Mucosa of stomach (tissue), 1 donor: Measurements from ENCODE around the gene HSD17B2.

ENCODE experiments used
- H3K27me3 ChIP-seq: one replicate; pipeline ENCODE4 v1.7.0; 2013; ENCODE audit warnings: mild to moderate bottlenecking, low read length; ENCODE audit not compliant: control insufficient read depth, insufficient read depth
- H3K36me3 ChIP-seq: one replicate; pipeline ENCODE4 v1.7.0; 2013; ENCODE audit warnings: low read length; ENCODE audit not compliant: control insufficient read depth, insufficient read depth
- H3K4me1 ChIP-seq: one replicate; pipeline ENCODE4 v1.7.0; 2013; ENCODE audit warnings: mild to moderate bottlenecking, low read length; ENCODE audit not compliant: control insufficient read depth, insufficient read depth
- H3K4me3 ChIP-seq: one replicate; pipeline ENCODE4 v1.7.0; 2013; ENCODE audit warnings: low read length
- H3K9ac ChIP-seq: one replicate; pipeline ENCODE4 v1.7.0; 2013; ENCODE audit warnings: mild to moderate bottlenecking, low read length, moderate library complexity
- H3K9me3 ChIP-seq: one replicate; pipeline ENCODE4 v1.7.0; 2013; ENCODE audit warnings: mild to moderate bottlenecking, low read length, moderate library complexity; ENCODE audit not compliant: control insufficient read depth
- donor health status: Pancreatic carcinoma.

The HSD17B2 gene

DNA sequence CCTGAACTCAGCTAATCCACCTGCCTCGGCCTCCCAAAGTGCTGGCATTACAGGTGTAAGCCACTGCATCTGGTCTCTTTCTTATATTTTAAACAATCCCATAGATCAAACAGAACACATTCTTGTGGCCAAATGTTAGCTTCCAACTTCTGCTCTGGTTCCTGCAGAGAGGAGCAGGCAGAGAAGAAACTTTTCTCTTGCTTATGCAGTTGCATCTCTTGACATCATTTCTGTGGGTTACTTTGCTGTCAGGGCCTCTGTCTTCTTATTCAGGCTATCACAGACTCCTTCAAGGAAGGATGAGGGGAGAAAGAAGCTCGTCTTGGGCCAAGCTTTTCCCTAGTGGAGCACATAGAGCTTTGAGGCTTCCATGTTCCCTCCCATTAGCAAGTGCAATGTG lies 7.8 kb downstream of the HSD17B2 start:
- Histone ChIP-seq H3K36me3 (no peaks in the 10 kb centered on the region), H3K4me3 (no peak overlapping the region), H3K4me1 (peaks cover 18% of the 10 kb centered on the region), H3K27me3 (no peaks in the 10 kb centered on the region), H3K9me3 (no peaks in the 10 kb centered on the region), H3K9ac (no peak overlapping the region)

- peaks cover 22% of the 10 kb centered on the region for H3K4me1 ChIP-seq
- no peaks in the 10 kb centered on the region for H3K9me3 ChIP-seq
- H3K9ac ChIP-seq, result no peak overlapping the region
- no peaks in the 10 kb centered on the region for H3K36me3 ChIP-seq
- H3K27me3 ChIP-seq, result no peaks in the 10 kb centered on the region
- no peak overlapping the region for H3K4me3 ChIP-seq
These were observed 8.9 kb downstream of the HSD17B2 start for GRCh38 chr16:82043680-82044584.

DNA sequence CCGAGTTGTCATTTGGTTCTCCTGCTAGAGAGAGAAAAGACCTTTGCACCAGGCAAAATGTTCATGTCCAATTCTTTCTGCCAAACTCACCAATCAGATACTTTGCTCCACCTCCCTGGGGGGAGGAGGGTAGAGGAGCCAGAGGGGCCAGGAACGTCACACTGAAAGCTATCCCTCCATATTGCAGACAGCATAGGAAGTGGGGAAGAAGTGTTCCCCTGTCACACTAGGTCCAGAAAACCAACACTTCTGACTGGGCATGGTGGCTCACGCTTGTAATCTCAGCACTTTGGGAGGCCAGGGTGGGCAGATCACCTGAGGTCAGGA lies 9.5 kb downstream of the HSD17B2 start:
- H3K27me3 ChIP-seq, result no peaks in the 10 kb centered on the region
- no peak overlapping the region for H3K9ac ChIP-seq
- H3K4me1 ChIP-seq, result peaks cover 28% of the 10 kb centered on the region
- H3K4me3 ChIP-seq, result no peak overlapping the region
- H3K9me3 ChIP-seq, result no peaks in the 10 kb centered on the region
- no peaks in the 10 kb centered on the region for H3K36me3 ChIP-seq

- Histone ChIP-seq H3K4me3 (no peak overlapping the region), H3K9ac (no peak overlapping the region), H3K36me3 (no peaks in the 10 kb centered on the region), H3K9me3 (no peaks in the 10 kb centered on the region), H3K27me3 (no peaks in the 10 kb centered on the region), H3K4me1 (peaks cover 37% of the 10 kb centered on the region)
These were observed 10.4 kb downstream of the HSD17B2 start for GRCh38 chr16:82045465-82045864.

GRCh38 chr16:82046541-82046940 lies 11.5 kb downstream of the HSD17B2 start:
- no peaks in the 10 kb centered on the region for H3K9me3 ChIP-seq
- H3K36me3 ChIP-seq, result no peaks in the 10 kb centered on the region
- peaks cover 46% of the 10 kb centered on the region for H3K4me1 ChIP-seq
- H3K27me3 ChIP-seq, result no peaks in the 10 kb centered on the region
- no peak overlapping the region for H3K4me3 ChIP-seq
- no peak overlapping the region for H3K9ac ChIP-seq

DNA sequence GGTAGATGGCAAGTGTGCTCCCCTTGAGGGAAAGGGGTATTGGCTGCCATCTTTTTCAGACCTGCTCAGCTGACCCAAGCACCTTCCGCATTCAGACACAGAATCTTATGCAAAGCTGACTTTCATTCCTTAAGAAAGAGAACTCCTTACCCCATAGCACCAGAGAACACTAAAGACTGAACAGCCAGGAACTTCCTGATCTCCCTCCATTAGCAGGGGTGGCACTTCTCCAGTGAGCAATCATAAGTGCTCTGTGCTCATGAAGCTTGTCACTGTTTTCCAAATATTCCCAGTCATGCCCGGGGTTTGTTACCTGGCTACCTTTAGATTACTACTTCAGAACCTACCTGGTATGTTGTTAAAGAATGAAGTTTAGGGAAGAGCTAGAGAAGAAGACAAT lies 11.9 kb downstream of the HSD17B2 start:
- no peaks in the 10 kb centered on the region for H3K36me3 ChIP-seq

DNA sequence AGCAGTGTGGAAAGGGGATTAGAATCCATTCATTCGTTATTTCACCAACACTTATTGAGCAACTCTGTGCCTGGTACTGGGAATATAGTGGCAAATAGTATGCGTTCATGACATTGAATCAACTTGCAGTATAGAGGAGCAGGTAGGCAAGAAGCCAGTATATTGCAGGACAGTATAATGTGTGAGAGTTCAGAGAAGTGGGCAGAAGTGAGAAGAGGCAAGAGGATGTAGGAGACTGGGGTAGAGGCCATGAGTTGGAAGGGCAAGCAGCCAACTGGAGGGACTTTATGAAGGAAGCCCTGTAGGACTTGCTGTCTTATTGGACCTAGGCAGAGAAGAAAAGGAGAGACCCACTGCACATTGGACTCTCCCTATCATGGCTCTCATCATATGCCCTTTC lies 12.3 kb downstream of the HSD17B2 start:
- no peaks in the 10 kb centered on the region for H3K36me3 ChIP-seq
- no peaks in the 10 kb centered on the region for H3K9me3 ChIP-seq
- H3K4me3 ChIP-seq, result no peak overlapping the region
- no peaks in the 10 kb centered on the region for H3K27me3 ChIP-seq
- no peak overlapping the region for H3K9ac ChIP-seq
- H3K4me1 ChIP-seq, result peaks cover 54% of the 10 kb centered on the region

More for the DNA sequence above, 11.9 kb downstream of the HSD17B2 start:
- Histone ChIP-seq H3K4me3 (no peak overlapping the region), H3K9ac (no peak overlapping the region), H3K27me3 (no peaks in the 10 kb centered on the region), H3K9me3 (no peaks in the 10 kb centered on the region), H3K4me1 (peaks cover 50% of the 10 kb centered on the region)

- no peaks in the 10 kb centered on the region for H3K36me3 ChIP-seq
- no peaks in the 10 kb centered on the region for H3K9me3 ChIP-seq
- H3K4me3 ChIP-seq, result no peak overlapping the region
- no peaks in the 10 kb centered on the region for H3K27me3 ChIP-seq
- H3K9ac ChIP-seq, result no peak overlapping the region
- peaks cover 58% of the 10 kb centered on the region for H3K4me1 ChIP-seq
These were observed 12.7 kb downstream of the HSD17B2 start for GRCh38 chr16:82047787-82048186.

DNA sequence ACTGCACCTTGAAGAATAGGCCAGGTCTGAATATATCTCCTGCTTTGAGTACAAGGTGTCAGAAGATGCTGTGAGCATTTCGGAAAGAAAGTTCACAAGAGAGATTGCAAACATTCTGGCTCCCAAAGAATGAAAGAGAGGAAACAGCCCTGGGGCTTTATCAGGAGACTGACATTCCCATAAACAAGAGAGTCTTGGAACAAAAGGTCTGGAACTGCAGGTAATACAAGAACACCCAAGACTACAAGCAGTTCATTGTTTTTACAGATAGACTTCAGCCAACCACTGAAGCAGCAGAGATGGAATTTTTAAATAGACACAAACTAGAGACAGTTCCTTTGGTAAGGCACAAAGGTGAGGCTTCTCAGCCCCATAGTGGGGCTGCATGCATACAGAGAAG lies 14.4 kb downstream of the HSD17B2 start:
- Histone ChIP-seq H3K36me3 (no peaks in the 10 kb centered on the region), H3K4me3 (no peak overlapping the region), H3K4me1 (peaks cover 60% of the 10 kb centered on the region), H3K9me3 (no peaks in the 10 kb centered on the region), H3K9ac (no peak overlapping the region), H3K27me3 (no peaks in the 10 kb centered on the region)

- H3K27me3 ChIP-seq, result no peaks in the 10 kb centered on the region
- no peaks in the 10 kb centered on the region for H3K9me3 ChIP-seq
- H3K4me1 ChIP-seq, result peaks cover 56% of the 10 kb centered on the region
- H3K4me3 ChIP-seq, result no peak overlapping the region
- no peaks in the 10 kb centered on the region for H3K36me3 ChIP-seq
- H3K9ac ChIP-seq, result no peak overlapping the region
These were observed 15.5 kb downstream of the HSD17B2 start for GRCh38 chr16:82050506-82050905.

DNA sequence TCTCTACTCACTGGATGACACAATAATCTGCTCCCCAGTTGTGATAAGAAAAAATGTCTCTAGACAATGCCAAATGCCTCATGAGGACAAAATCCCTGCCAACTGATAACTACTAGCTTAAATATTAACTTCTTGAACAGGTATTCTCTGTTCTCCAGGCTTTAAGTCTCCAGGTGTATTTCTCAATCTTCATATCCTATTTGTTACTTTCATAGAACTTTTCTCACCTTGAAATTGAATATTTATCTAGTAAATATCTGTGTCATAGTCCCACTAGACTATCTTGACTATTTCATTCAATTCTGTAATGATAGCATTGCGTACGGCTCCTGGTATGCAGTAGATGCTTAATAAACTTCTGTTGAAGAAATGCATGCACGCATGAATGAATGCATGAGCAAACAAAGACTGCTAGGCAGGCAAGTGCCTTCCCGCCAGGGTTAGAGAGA lies 15.9 kb downstream of the HSD17B2 start:
- H3K27me3 ChIP-seq, result no peaks in the 10 kb centered on the region
- H3K9ac ChIP-seq, result no peak overlapping the region
- H3K4me3 ChIP-seq, result no peak overlapping the region
- no peaks in the 10 kb centered on the region for H3K9me3 ChIP-seq
- no peaks in the 10 kb centered on the region for H3K36me3 ChIP-seq
- peaks cover 52% of the 10 kb centered on the region for H3K4me1 ChIP-seq

DNA sequence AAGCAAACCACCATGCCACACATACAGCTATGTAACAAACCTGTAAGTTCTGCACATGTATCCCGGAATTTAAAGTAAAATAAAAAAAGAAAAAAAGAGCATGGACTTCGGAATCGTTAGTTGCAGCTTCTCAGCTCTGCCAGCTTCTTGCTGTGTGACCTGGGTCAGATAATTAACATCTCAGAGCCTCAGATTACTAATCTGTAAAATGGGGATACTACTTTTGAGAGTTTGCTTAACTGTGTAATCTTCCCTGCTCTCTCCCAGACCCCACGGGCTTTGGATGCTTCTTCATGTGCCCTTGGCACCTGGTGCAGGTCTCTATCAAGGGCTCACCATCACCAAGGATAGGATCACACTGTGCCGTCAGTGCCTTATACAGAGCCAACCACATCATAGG lies 16.6 kb downstream of the HSD17B2 start:
- H3K4me1 ChIP-seq, result peaks cover 51% of the 10 kb centered on the region
- H3K27me3 ChIP-seq, result no peaks in the 10 kb centered on the region
- no peaks in the 10 kb centered on the region for H3K36me3 ChIP-seq
- H3K9me3 ChIP-seq, result no peaks in the 10 kb centered on the region
- no peak overlapping the region for H3K4me3 ChIP-seq
- H3K9ac ChIP-seq, result no peak overlapping the region
